ENCODE results near the gene CCNDBP1.

The CCNDBP1 gene

DNA sequence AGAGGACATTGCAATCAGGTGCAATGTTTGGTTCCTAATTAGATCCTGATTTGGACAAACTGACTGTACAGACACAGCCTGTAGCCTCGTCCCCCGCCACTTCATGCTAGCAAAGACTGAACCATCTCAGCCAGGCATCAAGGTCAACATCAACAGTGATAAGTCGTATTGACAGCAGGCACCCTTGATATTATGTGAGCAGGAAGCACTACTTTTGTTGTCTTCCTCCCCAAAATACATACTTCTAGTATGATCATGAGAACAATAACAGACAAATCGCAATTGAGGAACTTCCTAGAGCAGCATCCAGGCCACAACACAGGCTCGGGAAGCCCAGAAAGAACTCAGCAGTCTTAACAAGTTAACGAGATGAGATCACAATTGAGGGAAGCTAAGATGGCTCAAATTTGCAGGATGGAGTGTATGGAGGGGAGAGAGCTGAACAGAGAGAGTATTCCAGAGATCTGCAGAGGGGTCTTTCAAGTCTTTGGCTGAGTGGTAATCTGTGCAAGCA, 61.1 kb downstream of the CCNDBP1 start:
- Histone ChIP-seq H3K4me3 (ENCODE audit: low read length) (no peak overlapping the region), H3K27me3 (ENCODE audit: control insufficient read depth, low read length) (peaks cover 33% of the 10 kb centered on the region), H4K20me1 (ENCODE audit: control insufficient read depth, insufficient read depth, low read depth, low read length) (no peaks in the 10 kb centered on the region), H3F3A (ENCODE audit: control insufficient read depth, insufficient read depth) (no peaks in the 10 kb centered on the region), H3K9me2 (replicated peaks; ENCODE audit: control insufficient read depth, low read length) (no peaks in the 10 kb centered on the region), H3K27ac (ENCODE audit: low read depth, low read length) (no peak overlapping the region), H3K36me3 (ENCODE audit: control insufficient read depth, low read length) (no peaks in the 10 kb centered on the region), H3K4me2 (ENCODE audit: low read length) (no peak overlapping the region), H3K9me3 (ENCODE audit: control insufficient read depth, insufficient read depth, low read length) (no peaks in the 10 kb centered on the region), H3K4me1 (ENCODE audit: control insufficient read depth, low read length) (no peaks in the 10 kb centered on the region), H3K79me2 (ENCODE audit: control insufficient read depth, low read length) (no peaks in the 10 kb centered on the region)
- TF ChIP-seq, protein P1, sequence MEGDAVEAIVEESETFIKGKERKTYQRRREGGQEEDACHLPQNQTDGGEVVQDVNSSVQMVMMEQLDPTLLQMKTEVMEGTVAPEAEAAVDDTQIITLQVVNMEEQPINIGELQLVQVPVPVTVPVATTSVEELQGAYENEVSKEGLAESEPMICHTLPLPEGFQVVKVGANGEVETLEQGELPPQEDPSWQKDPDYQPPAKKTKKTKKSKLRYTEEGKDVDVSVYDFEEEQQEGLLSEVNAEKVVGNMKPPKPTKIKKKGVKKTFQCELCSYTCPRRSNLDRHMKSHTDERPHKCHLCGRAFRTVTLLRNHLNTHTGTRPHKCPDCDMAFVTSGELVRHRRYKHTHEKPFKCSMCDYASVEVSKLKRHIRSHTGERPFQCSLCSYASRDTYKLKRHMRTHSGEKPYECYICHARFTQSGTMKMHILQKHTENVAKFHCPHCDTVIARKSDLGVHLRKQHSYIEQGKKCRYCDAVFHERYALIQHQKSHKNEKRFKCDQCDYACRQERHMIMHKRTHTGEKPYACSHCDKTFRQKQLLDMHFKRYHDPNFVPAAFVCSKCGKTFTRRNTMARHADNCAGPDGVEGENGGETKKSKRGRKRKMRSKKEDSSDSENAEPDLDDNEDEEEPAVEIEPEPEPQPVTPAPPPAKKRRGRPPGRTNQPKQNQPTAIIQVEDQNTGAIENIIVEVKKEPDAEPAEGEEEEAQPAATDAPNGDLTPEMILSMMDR (IDR thresholded peaks at IDR 0.05; ENCODE audit: low read depth, low read length, poor library complexity, severe bottlenecking) = no peak
- no peak for TF ChIP-seq EZH2phosphoT487 (IDR thresholded peaks at IDR 0.05; ENCODE audit: borderline replicate concordance, low read length)

Measured in DOHH2 (cell line).